ENCODE measurements around the gene RBMS3.

DNA sequence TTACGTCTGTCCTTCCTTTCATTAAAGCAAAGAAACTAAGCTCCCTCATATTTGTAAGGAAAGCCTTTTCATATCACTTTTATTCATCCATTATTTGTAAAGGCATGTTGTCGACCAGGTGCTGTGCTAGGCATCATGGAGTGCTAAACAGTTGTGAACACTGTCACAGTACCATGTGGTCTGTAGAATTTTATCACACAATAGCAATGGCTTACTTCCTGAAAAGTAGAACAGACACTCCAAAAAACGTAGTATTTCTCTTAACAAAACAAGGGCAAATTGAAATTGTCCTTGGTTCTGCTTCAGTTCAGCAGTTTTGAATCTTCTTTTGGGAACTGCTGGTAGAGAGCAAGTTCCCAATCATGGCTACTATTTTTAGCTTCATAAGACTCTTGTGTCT is 63.3 kb downstream of the RBMS3 start:
- TF ChIP-seq, protein P1, sequence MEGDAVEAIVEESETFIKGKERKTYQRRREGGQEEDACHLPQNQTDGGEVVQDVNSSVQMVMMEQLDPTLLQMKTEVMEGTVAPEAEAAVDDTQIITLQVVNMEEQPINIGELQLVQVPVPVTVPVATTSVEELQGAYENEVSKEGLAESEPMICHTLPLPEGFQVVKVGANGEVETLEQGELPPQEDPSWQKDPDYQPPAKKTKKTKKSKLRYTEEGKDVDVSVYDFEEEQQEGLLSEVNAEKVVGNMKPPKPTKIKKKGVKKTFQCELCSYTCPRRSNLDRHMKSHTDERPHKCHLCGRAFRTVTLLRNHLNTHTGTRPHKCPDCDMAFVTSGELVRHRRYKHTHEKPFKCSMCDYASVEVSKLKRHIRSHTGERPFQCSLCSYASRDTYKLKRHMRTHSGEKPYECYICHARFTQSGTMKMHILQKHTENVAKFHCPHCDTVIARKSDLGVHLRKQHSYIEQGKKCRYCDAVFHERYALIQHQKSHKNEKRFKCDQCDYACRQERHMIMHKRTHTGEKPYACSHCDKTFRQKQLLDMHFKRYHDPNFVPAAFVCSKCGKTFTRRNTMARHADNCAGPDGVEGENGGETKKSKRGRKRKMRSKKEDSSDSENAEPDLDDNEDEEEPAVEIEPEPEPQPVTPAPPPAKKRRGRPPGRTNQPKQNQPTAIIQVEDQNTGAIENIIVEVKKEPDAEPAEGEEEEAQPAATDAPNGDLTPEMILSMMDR (IDR thresholded peaks at IDR 0.05 in 2 of 3, conservative IDR thresholded peaks at IDR 0.05 in 1 of 3; ENCODE audit: borderline replicate concordance in 1 of 3, insufficient read depth in 1 of 3, low read depth in 2 of 3, low read length in 2 of 3), result no peak
- TF ChIP-seq ELF1 (IDR thresholded peaks at IDR 0.05; ENCODE audit: borderline replicate concordance, low read depth) (no peak), SIN3A (IDR thresholded peaks at IDR 0.05; ENCODE audit: low read depth) (no peak), EZH2phosphoT487 (IDR thresholded peaks at IDR 0.05; ENCODE audit: borderline replicate concordance) (no peak), ZFX (IDR thresholded peaks at IDR 0.05) (no peak), SRF (IDR thresholded peaks at IDR 0.05; ENCODE audit: low read depth) (no peak), POLR2AphosphoS5 (IDR thresholded peaks at IDR 0.05; ENCODE audit: low read depth, low read length) (no peak), JUND (IDR thresholded peaks at IDR 0.05) (no peak), POLR2A (IDR thresholded peaks at IDR 0.05; ENCODE audit: borderline replicate concordance, extremely low read depth, insufficient read depth, insufficient read length) (no peak)
- TF ChIP-seq, protein P2, sequence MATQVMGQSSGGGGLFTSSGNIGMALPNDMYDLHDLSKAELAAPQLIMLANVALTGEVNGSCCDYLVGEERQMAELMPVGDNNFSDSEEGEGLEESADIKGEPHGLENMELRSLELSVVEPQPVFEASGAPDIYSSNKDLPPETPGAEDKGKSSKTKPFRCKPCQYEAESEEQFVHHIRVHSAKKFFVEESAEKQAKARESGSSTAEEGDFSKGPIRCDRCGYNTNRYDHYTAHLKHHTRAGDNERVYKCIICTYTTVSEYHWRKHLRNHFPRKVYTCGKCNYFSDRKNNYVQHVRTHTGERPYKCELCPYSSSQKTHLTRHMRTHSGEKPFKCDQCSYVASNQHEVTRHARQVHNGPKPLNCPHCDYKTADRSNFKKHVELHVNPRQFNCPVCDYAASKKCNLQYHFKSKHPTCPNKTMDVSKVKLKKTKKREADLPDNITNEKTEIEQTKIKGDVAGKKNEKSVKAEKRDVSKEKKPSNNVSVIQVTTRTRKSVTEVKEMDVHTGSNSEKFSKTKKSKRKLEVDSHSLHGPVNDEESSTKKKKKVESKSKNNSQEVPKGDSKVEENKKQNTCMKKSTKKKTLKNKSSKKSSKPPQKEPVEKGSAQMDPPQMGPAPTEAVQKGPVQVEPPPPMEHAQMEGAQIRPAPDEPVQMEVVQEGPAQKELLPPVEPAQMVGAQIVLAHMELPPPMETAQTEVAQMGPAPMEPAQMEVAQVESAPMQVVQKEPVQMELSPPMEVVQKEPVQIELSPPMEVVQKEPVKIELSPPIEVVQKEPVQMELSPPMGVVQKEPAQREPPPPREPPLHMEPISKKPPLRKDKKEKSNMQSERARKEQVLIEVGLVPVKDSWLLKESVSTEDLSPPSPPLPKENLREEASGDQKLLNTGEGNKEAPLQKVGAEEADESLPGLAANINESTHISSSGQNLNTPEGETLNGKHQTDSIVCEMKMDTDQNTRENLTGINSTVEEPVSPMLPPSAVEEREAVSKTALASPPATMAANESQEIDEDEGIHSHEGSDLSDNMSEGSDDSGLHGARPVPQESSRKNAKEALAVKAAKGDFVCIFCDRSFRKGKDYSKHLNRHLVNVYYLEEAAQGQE (IDR thresholded peaks at IDR 0.05; ENCODE audit: low read depth), result no peak
- TF ChIP-seq, protein P3, sequence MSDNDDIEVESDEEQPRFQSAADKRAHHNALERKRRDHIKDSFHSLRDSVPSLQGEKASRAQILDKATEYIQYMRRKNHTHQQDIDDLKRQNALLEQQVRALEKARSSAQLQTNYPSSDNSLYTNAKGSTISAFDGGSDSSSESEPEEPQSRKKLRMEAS (IDR thresholded peaks at IDR 0.05), result no peak

Data from HCT116 (cell line).